K562 (cell line): ENCODE results near the gene RING1. TPM values are rescaled to one million over a fixed set of nuclear protein-coding genes. Genes with fewer than 3 reads are reported as not detected.
A peak's percentile ranks its signal among the peaks of the same experiment; 100 is the strongest.

ENCODE experiments used
- EP400 ChIP-seq: fragments of 450-650 bp; IDR thresholded peaks from 2 replicates; pipeline ENCODE4 v1.6.1; 2017; ENCODE audit warnings: antibody characterized with exemption, mild to moderate bottlenecking, moderate library complexity
- ESRRB ChIP-seq: fragments of 250-450 bp; sonication (Bioruptor Pico); IDR thresholded peaks from 2 replicates; pipeline ENCODE4 v1.5.0; 2020; ENCODE audit warnings: mild to moderate bottlenecking, moderate library complexity, borderline replicate concordance
- HDAC2 ChIP-seq: fragments of 450-650 bp; IDR thresholded peaks from 2 replicates; pipeline ENCODE4 v1.6.1; 2016; ENCODE audit warnings: mild to moderate bottlenecking
- HDGF ChIP-seq: fragments of 450-650 bp; IDR thresholded peaks from 2 replicates; pipeline ENCODE4 v1.6.1; 2016
- JUN ChIP-seq, 2 experiments: sonication (generic) in 1 of 2; formaldehyde crosslinking in 1 of 2; IDR thresholded peaks; 2 replicates each; pipeline versions ENCODE4 v1.6.1 to v1.8.0; 2012 to 2022; ENCODE audit warnings: borderline replicate concordance in 2 of 2, mild to moderate bottlenecking in 2 of 2, improper control_type of control experiment in 1 of 2, low read depth in 1 of 2, low read length in 1 of 2, missing genetic modification reagents in 1 of 2
- KDM2B ChIP-seq: fragments of 250-450 bp; sonication (Bioruptor Pico); IDR thresholded peaks from 2 replicates; pipeline ENCODE4 v1.8.0; 2021; ENCODE audit warnings: mild to moderate bottlenecking, moderate library complexity
- KDM4B ChIP-seq, 2 experiments: fragments of 450-650 bp in 1 of 2; sonication (generic) in 1 of 2; IDR thresholded peaks; 2 replicates each; pipeline ENCODE4 v1.6.1; 2016 to 2017; ENCODE audit warnings: borderline replicate concordance in 2 of 2, antibody characterized with exemption in 1 of 2, low read depth in 1 of 2, mild to moderate bottlenecking in 1 of 2
- NR2C2 ChIP-seq, 2 experiments: fragments of 200-800 bp in 1 of 2; sonication (Bioruptor generic) in 1 of 2; sonication (generic) in 1 of 2; formaldehyde crosslinking in 1 of 2; IDR thresholded peaks; 2 replicates each; pipeline versions ENCODE4 v1.6.1 to v1.8.0; 2016 to 2022; ENCODE audit warnings: mild to moderate bottlenecking in 1 of 2, missing compliant biosample characterization in 1 of 2, missing genetic modification characterization in 1 of 2, missing genetic modification reagents in 1 of 2
- PTTG1 ChIP-seq: fragments of 450-650 bp; IDR thresholded peaks from 2 replicates; pipeline ENCODE4 v1.6.1; 2016; ENCODE audit warnings: low read depth, mild to moderate bottlenecking, missing genetic modification characterization, missing compliant biosample characterization
- RUNX1 ChIP-seq: sonication (generic); IDR thresholded peaks from 2 replicates; pipeline ENCODE4 v1.6.1; 2016; ENCODE audit warnings: antibody characterized with exemption, low read depth
- SMAD3 ChIP-seq: fragments of 450-650 bp; formaldehyde crosslinking; conservative IDR thresholded peaks from 2 replicates; pipeline ENCODE4 v1.4.0; 2020; ENCODE audit warnings: mild to moderate bottlenecking
- ZFX ChIP-seq: sonication (generic); formaldehyde crosslinking; IDR thresholded peaks from 2 replicates; pipeline ENCODE4 v1.8.0; 2022; ENCODE audit warnings: mild to moderate bottlenecking, missing genetic modification reagents, moderate library complexity
- ZNF175 ChIP-seq: fragments of 200-800 bp; sonication (Bioruptor generic); IDR thresholded peaks from 2 replicates; pipeline ENCODE4 v1.6.1; 2016; ENCODE audit warnings: low read depth, mild to moderate bottlenecking, missing genetic modification characterization, missing compliant biosample characterization
- ZNF282 ChIP-seq: sonication (generic); formaldehyde crosslinking; IDR thresholded peaks from 2 replicates; pipeline ENCODE4 v1.8.1; 2023; ENCODE audit warnings: missing genetic modification reagents
- ZZZ3 ChIP-seq: fragments of 450-650 bp; IDR thresholded peaks from 2 replicates; pipeline ENCODE4 v1.6.1; 2016; ENCODE audit warnings: antibody characterized with exemption, mild to moderate bottlenecking, moderate library complexity
- polyA plus RNA-seq, 8 experiments: library from polyadenylated mRNA; depleted of rRNA in 4 of 8; stranded (reverse) in 5 of 8; unstranded in 3 of 8; fragments of >200 nt; fragmentation: Nextera tagmentation in 2 of 8; fragmentation: Illumina TruSeq in 1 of 8; extraction: Ambion mirVana in 2 of 8; extraction: Trizol in 1 of 8; gene quantifications; 2 replicates each; pipeline versions ENCODE4 v1.2.1 to v1.2.3, GENCODE V29; 2011 to 2014; ENCODE audit warnings: inconsistent platforms in 1 of 8, missing spikeins in 1 of 8
- total RNA-seq, 7 experiments: library from RNA; depleted of rRNA in 6 of 7; stranded (reverse); fragments of >200 nt in 6 of 7; fragmentation: Illumina TruSeq in 2 of 7; extraction: Trizol in 2 of 7; gene quantifications; 2 replicates each; pipeline versions ENCODE4 v1.2.1 to v1.2.3, GENCODE V29; 2011 to 2021; ENCODE audit warnings: low replicate concordance in 1 of 7
- TF ChIP-seq, protein P1 (sequence below): sonication (generic); formaldehyde crosslinking; IDR thresholded peaks from 2 replicates; pipeline ENCODE4 v1.5.0; 2020; ENCODE audit warnings: missing genetic modification reagents
- TF ChIP-seq, protein P2 (sequence below), 2 experiments: fragments of 450-650 bp; IDR thresholded peaks; 2 replicates each; pipeline ENCODE4 v1.6.1; 2018; ENCODE audit warnings: mild to moderate bottlenecking in 2 of 2, low read depth in 1 of 2; ENCODE audit not compliant: partially characterized antibody in 2 of 2
- TF ChIP-seq, protein P3 (sequence below), 3 experiments: IDR thresholded peaks in 2 of 3; conservative IDR thresholded peaks in 1 of 3; 2 replicates each; pipeline ENCODE4 v1.5.1; 2011 to 2012; ENCODE audit warnings: low read length in 3 of 3, mild to moderate bottlenecking in 3 of 3, control low read depth in 2 of 3, improper control_type of control experiment in 1 of 3, inconsistent platforms in 1 of 3, low read depth in 1 of 3, mixed read lengths in 1 of 3, moderate library complexity in 1 of 3; ENCODE audit not compliant: insufficient read depth in 2 of 3
- TF ChIP-seq, protein P4 (sequence below): sonication (generic); formaldehyde crosslinking; IDR thresholded peaks from 2 replicates; pipeline ENCODE4 v1.9.0; 2022; ENCODE audit warnings: mild to moderate bottlenecking, missing genetic modification reagents

Gene RING1
- total and polyA plus RNA-seq, 9 of the 15 experiments (the other 6 are each of a cell fraction or from before 2014, with no cell fraction given): 4.2 to 59.1 (median 36.9) TPM

DNA sequence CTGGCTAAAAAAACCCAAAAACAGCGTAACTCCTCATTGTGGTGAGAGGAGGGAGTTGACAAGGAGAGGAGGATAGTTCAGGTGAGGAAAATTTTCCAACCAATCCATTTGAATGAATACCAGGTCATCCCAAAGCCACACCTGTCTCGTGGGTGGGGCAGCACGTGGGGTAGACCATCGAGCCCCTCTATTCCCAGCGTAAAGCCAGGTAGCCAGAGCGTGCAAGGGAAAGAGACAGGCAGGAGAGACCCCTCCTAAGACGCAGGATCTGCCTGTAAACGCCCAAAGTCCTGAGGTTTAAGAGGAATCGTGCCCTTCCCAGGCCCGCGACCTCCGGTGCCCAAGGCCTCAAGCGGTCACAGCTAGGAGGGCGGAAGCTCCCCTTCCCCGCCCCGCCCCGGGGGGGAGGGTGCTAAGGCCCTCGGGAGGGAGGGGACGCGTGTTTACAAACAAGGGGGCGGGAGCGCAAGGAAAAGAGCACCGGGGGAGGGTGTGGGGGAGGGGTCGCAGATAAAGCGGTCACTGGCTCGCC is 8.5 kb upstream of the RING1 start (continued):
- TF ChIP-seq HDAC2 (peak; percentile 66; the same call in 1 of the 2 replicates), PTTG1 (no peak), ZFX (CRISPR knock-in tag) (peak; percentile 84), EP400 (peak; percentile 83; the same call in 1 of the 2 replicates), ZZZ3 (no peak), NR2C2 (CRISPR knock-in tag; IDR thresholded peaks at IDR 0.05) (no peak; the same call in 1 of the 2 replicates), NR2C2 (tag; IDR thresholded peaks at IDR 0.05) (no peak), JUN (IDR thresholded peaks at IDR 0.05; ENCODE audit: borderline replicate concordance, low read depth, low read length) (no peak), JUN (CRISPR knock-in tag; IDR thresholded peaks at IDR 0.05; ENCODE audit: borderline replicate concordance) (0 out of 2 replicates have a peak, but pooled peaks have one; percentile 41), ZNF175 (CRISPR knock-in tag) (peak; percentile 60; the same call in 1 of the 2 replicates), SMAD3 (CRISPR knock-in tag) (no peak), ESRRB (no peak), ZNF282 (no peak), RUNX1 (no peak), HDGF (no peak), KDM2B (CRISPR knock-in tag) (no peak), KDM4B (IDR thresholded peaks at IDR 0.05; ENCODE audit: borderline replicate concordance in 2 of 2, low read depth in 1 of 2) (no peak)
- TF ChIP-seq, protein P1, sequence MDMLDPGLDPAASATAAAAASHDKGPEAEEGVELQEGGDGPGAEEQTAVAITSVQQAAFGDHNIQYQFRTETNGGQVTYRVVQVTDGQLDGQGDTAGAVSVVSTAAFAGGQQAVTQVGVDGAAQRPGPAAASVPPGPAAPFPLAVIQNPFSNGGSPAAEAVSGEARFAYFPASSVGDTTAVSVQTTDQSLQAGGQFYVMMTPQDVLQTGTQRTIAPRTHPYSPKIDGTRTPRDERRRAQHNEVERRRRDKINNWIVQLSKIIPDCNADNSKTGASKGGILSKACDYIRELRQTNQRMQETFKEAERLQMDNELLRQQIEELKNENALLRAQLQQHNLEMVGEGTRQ: peak; percentile 54
- TF ChIP-seq, protein P2, sequence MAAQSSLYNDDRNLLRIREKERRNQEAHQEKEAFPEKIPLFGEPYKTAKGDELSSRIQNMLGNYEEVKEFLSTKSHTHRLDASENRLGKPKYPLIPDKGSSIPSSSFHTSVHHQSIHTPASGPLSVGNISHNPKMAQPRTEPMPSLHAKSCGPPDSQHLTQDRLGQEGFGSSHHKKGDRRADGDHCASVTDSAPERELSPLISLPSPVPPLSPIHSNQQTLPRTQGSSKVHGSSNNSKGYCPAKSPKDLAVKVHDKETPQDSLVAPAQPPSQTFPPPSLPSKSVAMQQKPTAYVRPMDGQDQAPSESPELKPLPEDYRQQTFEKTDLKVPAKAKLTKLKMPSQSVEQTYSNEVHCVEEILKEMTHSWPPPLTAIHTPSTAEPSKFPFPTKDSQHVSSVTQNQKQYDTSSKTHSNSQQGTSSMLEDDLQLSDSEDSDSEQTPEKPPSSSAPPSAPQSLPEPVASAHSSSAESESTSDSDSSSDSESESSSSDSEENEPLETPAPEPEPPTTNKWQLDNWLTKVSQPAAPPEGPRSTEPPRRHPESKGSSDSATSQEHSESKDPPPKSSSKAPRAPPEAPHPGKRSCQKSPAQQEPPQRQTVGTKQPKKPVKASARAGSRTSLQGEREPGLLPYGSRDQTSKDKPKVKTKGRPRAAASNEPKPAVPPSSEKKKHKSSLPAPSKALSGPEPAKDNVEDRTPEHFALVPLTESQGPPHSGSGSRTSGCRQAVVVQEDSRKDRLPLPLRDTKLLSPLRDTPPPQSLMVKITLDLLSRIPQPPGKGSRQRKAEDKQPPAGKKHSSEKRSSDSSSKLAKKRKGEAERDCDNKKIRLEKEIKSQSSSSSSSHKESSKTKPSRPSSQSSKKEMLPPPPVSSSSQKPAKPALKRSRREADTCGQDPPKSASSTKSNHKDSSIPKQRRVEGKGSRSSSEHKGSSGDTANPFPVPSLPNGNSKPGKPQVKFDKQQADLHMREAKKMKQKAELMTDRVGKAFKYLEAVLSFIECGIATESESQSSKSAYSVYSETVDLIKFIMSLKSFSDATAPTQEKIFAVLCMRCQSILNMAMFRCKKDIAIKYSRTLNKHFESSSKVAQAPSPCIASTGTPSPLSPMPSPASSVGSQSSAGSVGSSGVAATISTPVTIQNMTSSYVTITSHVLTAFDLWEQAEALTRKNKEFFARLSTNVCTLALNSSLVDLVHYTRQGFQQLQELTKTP (IDR thresholded peaks at IDR 0.05; ENCODE audit: low read depth in 1 of 2, partially characterized antibody in 2 of 2): peak in 1 of 2 experiments; percentile 71
- TF ChIP-seq, protein P3, sequence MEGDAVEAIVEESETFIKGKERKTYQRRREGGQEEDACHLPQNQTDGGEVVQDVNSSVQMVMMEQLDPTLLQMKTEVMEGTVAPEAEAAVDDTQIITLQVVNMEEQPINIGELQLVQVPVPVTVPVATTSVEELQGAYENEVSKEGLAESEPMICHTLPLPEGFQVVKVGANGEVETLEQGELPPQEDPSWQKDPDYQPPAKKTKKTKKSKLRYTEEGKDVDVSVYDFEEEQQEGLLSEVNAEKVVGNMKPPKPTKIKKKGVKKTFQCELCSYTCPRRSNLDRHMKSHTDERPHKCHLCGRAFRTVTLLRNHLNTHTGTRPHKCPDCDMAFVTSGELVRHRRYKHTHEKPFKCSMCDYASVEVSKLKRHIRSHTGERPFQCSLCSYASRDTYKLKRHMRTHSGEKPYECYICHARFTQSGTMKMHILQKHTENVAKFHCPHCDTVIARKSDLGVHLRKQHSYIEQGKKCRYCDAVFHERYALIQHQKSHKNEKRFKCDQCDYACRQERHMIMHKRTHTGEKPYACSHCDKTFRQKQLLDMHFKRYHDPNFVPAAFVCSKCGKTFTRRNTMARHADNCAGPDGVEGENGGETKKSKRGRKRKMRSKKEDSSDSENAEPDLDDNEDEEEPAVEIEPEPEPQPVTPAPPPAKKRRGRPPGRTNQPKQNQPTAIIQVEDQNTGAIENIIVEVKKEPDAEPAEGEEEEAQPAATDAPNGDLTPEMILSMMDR (IDR thresholded peaks at IDR 0.05 in 2 of 3, conservative IDR thresholded peaks at IDR 0.05 in 1 of 3; ENCODE audit: insufficient read depth in 2 of 3, low read depth in 1 of 3, low read length in 3 of 3): peak in 1 of 3 experiments; percentile 13; a peak in 1 of 6 replicates
- TF ChIP-seq, protein P4, sequence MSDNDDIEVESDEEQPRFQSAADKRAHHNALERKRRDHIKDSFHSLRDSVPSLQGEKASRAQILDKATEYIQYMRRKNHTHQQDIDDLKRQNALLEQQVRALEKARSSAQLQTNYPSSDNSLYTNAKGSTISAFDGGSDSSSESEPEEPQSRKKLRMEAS (CRISPR knock-in tag): peak; percentile 64; the same call in 1 of the 2 replicates
